GM18873 (cell line): ENCODE results near the gene NAP1L4.
A peak's percentile ranks its signal among the peaks of the same experiment; 100 is the strongest.

ENCODE experiments used
- ATAC-seq: cut with Tn5 transposase; IDR thresholded peaks from one replicate; pipeline ENCODE4 v1.9.1; 2021; ENCODE audit warnings: mild to moderate bottlenecking, moderate library complexity, moderate number of reproducible peaks; ENCODE audit not compliant: unreplicated experiment, low FRiP score

NAP1L4 gene, protein sequence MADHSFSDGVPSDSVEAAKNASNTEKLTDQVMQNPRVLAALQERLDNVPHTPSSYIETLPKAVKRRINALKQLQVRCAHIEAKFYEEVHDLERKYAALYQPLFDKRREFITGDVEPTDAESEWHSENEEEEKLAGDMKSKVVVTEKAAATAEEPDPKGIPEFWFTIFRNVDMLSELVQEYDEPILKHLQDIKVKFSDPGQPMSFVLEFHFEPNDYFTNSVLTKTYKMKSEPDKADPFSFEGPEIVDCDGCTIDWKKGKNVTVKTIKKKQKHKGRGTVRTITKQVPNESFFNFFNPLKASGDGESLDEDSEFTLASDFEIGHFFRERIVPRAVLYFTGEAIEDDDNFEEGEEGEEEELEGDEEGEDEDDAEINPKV

DNA sequence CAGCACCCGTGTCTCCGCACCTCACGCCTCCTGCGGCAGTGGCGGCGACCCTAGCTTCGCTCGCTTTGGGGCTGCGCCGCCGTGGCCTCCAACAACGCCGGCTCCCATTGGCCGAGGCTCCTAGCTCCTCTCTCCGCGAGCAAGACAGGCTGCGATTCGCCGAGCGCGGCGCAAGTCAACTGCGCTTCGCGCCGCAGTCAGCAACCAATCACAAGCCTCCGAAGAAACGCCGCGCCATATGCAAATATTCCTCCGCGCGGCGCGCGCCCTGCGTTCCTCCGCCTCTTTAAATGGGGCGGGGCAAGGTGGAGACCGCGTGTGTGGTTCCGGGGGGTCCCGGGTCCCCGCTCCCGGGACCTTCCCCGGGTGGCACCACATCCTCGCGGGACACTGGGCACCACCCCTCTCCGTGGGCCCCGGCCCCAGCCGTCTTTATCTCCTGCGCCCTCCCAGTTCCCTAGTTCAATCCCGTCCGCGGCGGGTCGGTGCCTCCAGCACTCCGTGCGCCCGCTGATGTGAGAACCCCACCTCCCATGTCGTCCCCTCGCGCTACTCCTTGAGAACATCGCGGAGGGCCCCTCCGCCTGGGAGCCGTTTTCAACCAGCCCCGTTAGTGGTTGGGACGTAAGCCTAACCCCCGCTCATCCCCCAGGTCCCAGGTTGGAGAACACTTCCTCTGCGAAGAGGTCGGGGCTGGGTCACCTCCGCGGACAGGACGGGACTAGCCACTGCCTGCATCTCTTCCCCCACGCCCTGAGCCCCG lies at the start of gene NAP1L4:
Gene NAP1L4 (minus strand): TSS at position 96 of the 763 bp plus-strand sequence. CDS start 13,109 bp downstream, outside the sequence.
- ATAC-seq = peak; percentile 81

- no peak for ATAC-seq
Observed at GRCh38 chr11:3040881-3041280, 48.8 kb upstream of the NAP1L4 start.

DNA sequence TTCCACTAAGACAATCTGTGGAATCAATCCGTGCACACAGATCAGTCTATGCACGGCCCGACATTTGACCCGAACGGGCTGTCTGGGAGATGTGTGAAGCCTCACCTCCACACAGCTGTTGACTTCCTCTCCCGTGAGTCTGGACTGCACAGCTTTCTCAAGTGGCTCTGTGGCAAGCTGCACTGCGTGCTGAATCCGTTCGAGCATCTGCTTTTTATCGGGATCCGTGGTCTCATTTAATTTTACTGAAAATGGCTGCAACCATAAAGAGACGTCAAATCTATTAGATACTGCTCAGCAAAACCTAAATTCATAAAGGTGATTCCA lies 45.8 kb upstream of the NAP1L4 start:
- ATAC-seq = no peak

DNA sequence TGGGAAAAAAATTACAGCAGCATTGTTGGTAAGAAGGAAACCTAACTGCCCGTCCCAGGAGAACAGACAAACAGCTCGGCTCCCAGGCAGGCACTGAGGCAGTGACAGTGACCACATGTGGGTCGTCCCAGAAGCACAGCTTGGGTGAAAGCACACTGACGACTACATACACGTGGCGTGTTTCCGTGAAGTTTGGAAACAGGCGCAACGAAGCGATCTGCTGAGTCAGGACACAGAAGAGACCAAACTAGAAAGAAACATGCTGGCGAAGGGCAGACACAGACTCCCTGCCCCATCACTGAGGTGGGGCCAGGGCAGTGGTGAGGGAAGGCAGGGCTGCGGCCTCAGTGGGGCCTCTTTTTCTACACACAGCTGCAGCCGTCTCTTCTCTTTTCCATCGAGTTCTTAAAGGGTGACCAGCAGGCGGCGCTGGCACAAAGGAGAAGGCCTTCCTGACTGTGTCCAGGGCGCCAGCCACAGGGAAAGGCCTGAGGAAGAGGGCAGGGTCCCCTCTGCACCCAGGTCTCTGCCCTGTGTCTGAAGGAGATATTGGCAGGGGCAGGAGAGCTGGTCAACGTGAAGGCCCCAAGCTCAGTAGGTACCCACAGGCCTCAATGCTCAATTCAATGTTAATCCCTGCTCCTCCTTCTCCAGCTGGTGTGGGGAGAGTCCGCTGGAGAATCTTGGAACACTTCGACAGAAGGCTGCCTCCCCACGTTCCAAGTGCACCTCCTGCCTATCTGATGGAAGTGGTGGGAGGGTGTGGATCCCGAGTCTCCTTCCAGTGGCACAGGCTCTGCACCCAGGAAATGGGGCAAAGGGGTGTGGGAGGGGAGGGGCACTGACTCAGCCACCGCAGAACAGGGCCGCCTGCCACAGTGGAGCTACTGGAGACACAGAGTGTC lies 45.2 kb upstream of the NAP1L4 start:
- no peak for ATAC-seq

- no peak for ATAC-seq
Observed at GRCh38 chr11:3036419-3036818, 44.3 kb upstream of the NAP1L4 start.

DNA sequence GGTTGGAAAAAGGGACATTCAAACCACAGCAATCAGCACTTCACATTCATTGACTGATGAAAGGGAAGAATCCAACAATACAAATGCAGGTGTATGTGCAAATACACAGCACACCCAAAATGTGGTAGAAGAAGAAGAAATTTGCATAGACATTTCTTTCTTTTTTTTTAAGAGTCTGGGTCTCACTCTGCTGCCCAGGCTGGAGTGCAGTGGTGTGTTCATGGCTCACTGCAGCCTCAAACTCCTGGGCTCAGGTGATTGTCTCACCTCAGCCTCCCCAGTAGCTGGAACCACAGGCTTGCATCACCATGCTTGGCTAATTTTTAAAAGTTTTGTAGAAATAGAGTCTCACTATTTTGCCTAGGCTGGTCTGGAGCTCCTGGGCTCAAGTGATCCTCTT lies 43.2 kb upstream of the NAP1L4 start:
- no peak for ATAC-seq

DNA sequence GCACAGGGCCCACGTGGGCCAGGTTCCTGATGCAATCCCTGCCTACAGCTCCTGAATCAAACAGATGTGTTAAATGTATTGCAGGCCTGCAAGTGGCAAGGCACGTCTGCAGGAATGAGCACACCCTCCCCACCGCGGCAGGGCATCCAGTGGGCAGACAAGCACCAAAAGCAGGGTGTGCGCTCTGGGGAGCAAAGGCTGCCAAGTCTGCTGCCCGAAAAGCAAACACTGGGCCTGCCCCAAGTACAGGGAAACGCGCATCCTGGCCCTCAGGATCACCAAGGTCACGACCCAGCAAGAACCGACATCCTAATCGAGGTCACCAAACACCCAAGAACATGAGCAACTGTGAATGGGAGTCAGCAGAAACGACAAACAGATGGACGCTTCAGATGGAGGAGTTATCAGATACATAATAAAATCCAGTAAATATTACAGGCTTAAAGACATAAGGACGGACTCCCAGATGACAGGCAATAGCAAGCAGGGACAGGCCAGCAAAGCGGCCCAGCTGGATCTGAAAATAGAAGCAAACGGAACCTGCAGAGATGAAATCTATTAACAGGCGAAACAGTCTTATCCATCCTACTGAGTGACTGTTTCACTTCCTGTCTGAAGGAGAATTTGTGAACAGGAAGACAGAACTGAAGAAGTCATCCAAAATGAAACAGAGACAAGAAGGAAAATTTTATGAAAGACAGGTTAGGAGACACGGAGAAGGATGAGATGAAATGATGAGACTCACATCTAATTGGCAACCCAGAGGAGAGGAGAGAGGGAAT lies 38.4 kb upstream of the NAP1L4 start:
- ATAC-seq = no peak

GRCh38 chr11:3028813-3029212 lies 36.7 kb upstream of the NAP1L4 start:
- no peak for ATAC-seq

DNA sequence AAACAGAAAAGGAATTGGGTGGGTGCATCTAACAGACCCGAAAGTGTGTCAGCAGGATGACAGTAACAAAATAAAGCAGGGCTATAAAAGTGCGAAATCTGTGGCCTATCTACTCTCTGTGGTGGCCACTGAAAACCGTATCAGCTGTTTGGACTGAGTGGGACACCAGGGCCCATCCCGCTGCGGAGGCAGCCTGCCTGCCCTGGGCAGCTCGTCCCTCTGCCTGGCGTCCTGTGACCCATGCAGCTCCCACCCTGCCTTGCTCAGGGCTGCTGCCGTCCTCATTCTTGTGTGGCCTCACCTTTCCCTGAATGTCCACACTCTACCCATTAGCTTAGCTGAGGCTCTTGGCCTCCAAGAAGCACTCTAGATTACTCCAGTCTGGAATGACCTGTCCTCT lies 34.7 kb upstream of the NAP1L4 start:
- no peak for ATAC-seq

DNA sequence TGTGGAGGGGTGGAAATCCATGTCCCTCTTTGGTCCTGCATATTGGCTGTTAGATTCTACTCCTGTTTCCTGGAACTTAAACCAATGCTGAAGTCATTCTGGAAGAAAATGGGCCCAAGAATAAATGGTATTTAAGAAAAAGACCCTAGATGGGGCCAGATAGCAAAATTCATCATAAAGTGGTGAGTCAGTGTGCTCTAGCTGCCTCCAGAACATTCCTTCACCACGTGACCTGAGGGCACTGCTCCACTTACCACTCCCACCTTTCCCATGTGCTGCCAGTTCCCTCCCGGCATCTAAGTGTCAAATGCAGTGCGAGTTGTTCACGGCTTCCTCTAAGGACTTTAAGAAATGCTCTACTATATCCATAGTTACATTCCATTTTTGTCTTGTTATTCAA lies 30.9 kb upstream of the NAP1L4 start:
- no peak for ATAC-seq

DNA sequence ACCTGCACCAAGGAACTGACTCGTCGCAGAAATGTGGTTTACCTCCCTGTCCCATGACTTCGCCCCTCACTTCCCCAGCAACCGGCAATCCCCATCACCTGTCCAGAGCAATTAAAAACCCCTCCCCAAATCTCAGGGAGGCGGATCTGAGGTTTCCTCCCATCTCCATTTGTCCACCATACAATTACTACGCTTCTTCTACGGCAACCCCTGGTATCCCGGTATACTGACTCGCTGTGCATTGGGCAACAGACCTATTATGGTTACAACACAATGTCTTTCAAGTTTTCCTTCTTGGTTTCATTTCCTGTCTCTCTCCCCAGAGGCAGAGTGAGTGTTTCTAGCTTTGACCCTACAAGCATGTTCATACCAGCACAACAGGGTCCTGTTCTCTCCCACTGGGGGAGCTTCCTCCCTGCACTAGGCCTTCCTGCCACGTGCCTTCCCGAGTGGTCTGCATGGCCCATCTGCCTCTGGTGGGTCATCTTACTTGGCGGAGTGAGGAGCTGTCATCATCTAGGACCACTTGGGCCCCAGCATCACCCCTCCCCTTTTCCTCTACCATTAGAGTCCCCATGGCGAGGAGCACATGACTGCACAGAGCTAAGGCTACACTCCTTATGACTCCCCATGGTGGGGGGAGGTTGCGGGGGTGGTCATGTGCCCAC lies 30.3 kb upstream of the NAP1L4 start:
- ATAC-seq = no peak

DNA sequence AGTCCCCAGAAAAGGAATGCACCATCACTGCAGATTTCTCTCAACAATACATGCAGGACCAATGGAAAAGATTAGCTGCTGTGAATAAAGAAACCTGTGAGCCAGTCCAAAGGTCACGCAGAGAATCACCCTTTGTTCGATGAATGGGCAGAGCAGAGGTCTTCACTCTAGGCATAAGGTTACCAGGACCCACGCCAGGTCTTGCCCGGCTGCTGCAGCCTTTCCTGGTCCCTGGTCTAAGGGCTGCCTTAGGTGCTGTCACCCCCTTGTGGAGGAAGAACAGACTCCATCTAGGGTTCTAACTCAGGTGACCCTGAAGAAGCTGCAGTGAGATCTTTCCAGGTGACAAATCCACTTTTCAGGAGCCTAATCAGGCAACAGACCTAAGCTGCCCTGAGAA lies 29.0 kb upstream of the NAP1L4 start:
- ATAC-seq = no peak

DNA sequence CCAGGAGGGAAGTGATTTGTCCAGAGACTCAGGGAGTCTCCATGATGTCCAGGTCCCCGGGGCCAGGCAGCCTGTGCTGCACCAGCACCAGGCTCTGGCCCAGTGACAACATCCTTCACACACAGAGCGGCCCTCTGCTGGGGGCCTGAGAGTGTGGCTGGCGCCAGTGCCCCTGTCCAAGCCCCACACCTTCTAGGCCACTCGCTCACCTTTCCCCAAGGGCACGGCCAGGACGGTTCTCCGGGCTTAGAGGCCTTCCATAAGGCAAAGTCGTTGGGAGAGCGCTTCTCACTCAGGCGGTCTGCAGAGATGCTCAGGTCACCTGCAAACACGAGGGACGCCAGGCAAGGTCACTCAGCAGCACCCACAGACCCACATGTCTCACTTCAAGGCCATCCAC lies 27.9 kb upstream of the NAP1L4 start:
- no peak for ATAC-seq

GRCh38 chr11:3018596-3018995 lies 26.5 kb upstream of the NAP1L4 start:
- no peak for ATAC-seq

DNA sequence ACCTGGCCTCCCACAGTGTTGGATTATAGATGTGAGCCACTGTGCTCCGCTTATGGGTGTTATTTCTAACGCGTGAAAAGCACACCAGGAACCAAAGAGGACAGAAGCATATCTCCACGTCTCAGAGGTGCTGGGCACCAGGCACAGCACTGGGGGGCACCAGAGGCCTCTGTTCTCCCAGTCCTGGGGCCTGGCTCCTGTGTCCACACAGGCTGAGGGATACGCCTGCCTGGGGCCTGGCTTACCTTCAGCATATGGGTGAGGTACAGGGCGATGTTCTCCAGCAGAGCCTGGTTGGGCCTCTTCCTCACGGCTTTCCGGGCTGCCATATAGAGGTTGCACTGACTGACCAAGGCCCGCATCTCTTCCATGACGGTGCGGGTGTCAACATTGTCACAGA lies 24.7 kb upstream of the NAP1L4 start:
- ATAC-seq = no peak

GRCh38 chr11:3015796-3016195 lies 23.7 kb upstream of the NAP1L4 start:
- ATAC-seq = no peak

DNA sequence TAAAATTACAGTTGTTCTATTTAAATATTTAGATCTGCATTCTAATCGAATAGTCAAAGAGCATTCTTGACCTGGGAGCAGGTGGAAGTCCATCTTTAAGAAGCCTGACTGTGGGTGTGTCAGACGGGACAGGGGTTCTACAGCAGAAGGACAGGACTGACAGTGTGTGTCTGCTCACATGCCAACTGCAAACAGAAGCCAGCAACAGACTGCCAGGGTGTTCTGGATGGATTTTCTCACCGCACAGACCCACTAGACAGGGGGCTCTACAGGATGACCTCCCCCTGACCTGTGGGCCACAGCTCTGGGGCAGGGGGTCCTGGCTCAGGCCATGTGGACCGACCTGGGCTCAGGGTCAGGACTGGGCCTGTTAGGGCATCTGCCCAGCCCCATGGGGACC lies 22.8 kb upstream of the NAP1L4 start:
- ATAC-seq = no peak

DNA sequence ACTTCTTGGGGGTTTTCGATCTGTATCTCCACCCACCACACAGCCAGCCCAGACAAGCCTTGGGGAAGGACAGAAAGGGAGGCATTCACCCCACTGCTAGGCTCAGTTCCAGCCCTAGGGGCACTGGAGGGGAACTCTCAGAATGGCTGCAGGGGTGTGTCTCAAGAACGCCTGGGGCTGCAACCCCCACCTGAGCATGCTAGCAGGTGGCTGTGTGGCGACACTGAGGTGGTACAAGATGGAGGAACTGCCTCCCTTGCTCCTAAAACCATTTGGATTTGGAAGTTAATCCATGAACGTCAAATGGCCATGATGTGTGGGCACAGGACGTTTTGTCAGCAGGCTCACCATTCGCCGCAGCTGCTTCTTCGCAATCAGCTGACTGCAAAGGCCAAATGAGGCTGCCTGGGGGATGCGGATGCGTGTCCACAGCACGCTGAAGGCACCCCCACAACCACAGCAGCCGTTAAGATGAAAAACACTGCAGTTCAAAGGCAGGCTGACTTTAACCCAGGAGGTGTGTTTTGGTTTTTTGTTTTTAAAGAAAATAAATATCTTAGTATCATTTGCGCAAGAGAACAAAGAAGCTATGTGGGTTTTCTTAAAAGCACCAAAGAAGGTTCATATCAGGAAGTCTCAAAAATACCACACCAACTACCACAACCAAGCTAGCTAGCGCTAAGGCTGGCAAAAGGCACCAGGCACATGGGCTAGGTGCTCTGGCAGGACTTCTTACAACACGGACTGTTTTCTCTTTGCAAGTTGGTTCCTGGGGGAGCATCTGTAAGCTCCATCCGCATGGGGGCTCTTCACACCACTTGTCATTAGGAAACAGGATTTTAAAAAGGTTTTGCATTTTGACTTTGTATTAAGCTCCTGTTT lies 22.2 kb upstream of the NAP1L4 start:
- no peak for ATAC-seq
